DMS 273 treated with DMSO at 0.1 percent for 48 hours (cell line): ENCODE measurements around the gene OPHN1.
"Not testable (repeated sequence)": the region's sequence is repeated elsewhere in the genome, so short reads cannot be mapped to it uniquely, and the experiment has no call there.

Experiments
- DNase-seq: peaks from one replicate; lab custom pipeline; 2025; lab: John Stamatoyannopoulos, UW

OPHN1 gene

DNA sequence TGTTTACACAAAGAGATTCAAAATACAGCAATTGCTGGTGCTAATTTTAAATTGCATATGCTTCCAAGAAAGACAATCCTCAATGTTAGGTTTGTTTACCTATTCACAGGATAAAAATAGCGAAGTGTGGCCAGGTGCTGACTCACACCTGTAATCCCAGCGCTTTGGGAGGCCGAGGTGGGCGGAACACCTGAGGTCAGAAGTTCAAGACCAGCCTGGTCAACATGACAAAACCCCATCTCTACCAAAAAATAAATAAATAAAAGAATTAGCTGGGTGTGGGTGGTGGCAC, 77.7 kb downstream of the OPHN1 start:
- DNase-seq = no peak

DNA sequence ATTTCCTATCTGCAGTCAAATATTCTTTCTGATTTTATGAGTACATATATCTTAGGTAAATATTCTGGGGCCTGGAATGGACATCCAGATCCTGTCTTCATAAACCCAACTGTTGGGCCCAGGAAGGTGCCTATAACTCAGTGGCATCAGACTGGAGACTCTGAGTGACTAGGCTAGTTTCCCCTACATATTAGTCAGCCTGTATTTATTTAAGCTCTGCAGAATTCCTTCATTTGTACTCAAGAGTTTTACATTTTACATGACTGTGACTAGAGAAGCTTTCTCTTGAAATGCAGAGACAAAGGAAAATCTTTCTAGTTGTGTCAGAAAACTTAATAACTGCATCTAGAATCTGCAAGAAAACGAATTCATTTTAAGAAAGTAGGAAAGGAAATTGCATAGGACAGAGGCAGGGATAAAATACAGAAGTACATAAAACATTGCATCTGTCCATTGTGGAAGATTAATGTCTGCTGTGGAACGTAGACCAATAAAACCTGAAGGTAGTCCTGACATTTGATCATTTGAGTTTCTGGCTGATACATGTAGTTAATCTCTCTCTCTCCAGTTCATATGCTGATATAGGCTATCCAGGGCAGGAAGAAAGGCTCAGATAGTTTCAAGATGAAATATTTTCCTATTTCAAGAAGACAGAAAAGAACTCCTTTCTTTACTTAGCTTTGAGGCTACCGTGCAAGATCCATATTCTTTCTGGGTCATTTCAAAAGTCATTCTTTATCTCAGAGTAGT, 78.2 kb downstream of the OPHN1 start:
- no peak for DNase-seq

DNA sequence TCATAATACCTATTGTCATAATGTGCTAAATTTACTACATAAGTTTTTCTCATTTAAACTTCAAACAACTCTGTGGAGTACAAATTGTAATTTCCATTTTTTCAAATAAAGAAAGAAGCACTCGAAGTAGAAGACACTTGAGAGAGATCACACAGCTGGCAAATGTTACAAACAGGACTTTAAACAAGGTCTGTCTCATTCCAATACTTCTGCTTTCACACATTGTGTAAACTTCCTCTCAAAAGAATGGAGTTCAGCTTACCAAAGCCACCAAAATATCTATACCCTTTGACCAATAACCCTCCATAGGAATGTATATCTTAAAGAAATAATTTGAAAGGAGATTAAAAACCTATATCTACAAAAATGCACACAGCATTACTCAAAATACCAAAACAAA, 88.3 kb downstream of the OPHN1 start:
- no peak for DNase-seq

DNA sequence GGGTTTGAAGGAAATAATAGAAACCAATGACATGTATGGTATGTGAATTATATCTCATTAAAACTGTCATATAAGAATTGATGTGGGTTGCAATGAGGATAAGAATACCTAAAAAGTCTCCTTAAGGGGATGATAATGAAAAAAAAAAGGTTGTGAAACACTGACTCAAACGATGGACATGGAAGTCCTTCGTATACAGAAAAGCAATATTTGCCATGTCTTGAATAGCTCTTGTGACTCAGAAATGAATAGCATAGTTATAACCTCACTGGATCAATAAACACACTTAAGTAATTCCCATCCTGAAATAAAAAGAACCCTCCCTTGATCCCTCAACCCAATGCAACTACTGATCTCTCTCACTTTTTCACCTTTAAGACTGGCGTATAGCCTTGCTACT, 89.7 kb downstream of the OPHN1 start:
- no peak for DNase-seq

DNA sequence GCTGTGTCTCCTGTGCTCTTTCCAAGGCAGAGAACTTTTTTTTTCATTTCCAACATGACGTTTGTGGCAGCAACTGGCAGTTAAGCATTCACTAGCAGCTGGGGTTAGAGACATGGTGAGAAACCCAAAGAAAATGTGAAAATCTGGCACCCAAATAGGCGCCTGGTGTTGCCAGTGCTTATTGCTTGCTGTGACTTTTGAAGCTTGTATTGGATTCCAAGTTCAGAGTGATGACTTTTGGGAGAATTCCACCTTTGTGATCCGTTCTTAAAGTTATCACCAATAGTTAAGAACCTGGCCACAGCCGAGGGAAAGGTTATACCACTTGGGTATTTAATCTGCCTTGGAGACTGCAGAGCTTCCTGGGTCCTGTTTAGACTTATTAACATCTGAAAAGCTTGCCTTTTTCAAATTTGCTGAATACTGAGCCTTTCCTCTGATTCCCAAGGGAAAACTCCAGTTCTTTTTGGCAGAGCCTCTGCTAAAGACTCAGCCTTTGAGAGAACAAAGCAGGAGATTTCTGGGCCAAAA, 101.0 kb downstream of the OPHN1 start:
- no peak for DNase-seq

DNA sequence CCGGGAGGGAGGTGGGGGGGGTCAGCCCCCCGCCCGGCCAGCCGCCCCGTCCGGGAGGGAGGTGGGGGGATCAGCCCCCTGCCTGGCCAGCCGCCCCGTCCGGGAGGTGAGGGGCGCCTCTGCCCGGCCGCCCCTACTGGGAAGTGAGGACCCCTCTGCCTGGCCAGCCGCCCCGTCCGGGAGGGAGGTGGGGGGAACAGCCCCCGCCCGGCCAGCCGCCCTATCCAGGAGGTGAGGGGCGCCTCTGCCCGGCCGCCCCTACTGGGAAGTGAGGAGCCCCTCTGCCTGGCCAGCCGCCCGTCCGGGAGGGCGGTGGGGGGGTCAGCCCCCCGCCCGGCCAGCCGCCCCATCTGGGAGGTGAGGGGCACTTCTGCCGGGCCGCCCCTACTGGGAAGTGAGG, 106.5 kb downstream of the OPHN1 start:
- DNase-seq = not testable (repeated sequence)

DNA sequence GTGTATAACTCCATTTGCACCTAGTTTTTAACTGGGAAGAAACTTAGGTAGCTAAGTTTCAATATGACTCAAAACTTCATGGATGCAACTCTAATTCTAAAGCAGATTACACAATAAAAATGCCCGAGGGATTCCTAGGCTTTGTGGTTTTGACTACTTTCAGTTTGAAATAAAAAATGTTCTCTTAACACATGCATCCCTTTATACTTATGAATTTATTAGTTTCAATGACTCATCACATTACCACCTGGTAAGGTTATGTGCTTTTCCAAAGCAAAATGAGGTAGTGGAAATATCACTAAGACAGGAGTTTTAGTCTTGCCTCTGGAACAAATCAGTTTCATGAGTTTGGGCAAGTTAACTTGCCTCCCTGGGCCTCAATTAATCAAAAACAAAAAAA, 125.5 kb downstream of the OPHN1 start:
- no peak for DNase-seq

DNA sequence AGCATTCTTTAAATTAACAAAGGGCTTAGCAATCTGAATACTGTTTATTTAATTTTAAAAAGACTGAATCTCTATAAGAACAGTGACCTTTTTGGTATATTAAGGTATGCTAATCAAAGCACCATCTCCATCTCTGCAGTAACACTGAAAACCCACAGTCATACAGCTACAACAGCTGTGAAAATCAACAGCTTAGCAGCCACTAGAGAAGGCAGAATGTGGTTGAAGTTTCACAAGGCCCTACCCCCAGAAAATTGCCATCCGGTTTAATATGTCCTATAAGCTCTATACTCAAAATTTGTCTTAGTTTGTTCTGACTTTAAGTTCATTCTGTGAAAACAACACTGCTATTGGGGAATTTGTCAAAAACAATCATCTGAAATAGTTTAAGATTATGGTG, 128.7 kb downstream of the OPHN1 start:
- no peak for DNase-seq

DNA sequence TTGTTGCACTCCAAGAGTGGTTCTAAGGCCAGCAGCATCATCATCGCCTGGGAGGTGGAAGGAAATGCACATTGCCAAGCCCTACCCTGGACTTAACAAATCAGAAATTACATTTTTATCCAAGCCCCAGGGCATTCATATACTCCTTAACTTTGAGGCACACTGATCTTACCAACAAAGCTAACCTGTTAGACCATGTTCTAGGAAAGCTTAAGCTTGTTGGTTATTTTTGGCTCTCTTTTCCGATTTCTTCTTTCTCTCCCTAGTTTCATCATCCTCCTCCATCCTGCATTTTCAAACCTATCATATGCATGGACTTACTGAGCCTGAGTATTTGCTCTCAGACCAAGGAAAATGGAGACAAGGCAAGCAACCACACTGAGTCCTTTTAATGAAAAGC, 133.4 kb downstream of the OPHN1 start:
- no peak for DNase-seq

DNA sequence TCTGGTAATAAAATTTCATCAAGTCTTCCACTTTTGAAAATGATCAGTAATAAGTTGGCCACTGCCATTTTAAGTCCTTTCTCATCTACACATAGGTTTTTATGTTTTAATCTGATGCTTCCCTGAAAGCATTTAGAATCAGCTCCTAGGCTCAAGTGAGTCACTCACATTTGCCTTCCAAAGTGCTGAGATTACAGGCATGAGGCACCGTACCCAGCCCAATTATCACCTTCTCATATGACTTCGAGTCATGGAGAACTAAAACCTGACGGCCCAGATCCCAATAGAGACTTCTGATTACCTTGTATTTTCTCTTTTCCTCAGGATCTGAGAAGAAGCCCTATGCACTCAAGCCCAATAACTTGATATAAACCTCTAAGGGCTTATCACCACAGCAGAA, 140.8 kb downstream of the OPHN1 start:
- DNase-seq = no peak

DNA sequence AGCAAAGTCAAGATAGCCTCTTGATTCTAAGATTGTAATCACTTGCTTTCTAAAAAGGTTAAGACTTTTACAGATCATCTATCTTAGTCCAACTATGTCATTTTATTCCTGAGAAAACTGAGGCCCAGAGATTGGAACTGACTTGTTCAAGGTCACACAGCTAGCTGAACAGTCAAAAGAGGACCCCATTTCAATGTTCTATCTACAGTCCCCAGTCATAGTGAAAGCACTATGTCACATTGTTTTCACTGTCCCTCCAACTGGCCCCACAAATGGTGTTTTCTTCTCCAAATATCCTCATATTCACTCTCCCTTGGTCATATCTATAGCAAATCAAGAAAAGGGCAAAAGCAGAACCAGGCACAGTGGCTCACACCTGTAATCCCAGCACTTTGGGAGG, 145.2 kb downstream of the OPHN1 start:
- DNase-seq = no peak

DNA sequence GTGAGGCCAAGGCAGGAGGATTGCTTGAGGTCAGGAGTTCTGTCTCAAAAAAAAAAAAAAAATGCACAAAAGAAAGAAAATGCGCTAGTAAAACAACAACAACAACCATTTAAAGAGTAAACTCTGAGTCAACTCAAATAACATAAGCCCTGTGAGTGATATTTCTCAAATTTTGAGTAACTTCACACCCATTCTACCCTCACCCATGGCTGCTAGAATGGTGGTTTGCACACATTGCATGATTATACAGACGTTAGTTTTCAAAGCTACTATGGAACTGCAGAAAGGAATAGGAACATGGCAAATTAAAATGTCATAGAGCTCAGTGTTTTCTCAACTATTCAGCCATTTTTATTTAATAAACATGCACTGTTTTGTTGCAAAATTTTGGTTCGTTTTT, 145.9 kb downstream of the OPHN1 start:
- no peak for DNase-seq

DNA sequence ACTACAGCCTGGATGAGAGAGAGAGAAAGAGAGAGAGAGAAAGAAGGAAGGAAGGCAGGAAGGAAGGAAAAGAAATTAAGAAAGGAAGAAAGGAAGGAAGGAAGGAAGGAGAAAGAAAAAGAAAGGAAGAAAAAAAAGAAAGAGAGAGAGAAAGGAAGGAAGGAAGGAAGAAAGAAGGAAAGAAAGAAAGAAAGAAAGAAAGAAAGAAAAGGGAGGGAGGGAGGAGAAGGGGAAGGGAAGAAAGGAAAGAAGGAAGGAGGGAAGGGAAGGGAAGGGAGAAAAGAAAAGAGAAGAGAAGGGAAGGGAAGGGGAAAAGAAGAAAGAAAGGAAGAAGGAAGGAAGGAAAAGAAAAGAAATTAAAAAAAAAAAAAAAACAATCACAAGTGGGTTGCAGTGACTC, 146.3 kb downstream of the OPHN1 start:
- DNase-seq = no peak

DNA sequence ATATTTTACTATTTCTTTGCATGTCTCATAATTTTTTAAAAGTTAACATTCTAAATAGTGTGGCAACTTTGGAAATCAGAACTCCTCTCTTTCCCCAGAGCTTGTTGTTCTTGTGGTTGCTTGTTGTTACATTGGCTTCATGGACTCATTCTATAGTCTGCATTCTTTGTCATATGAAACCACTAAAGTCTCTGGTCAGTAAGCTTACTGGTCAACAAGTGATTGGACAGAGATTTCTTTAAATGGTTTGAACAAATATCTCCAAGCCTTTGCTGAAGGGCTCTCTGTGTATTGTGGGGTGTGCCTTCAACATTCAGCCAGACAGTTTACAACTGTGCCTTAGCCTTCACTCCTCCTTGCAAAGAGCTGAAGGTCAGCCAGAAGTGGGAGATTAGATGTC, 147.2 kb downstream of the OPHN1 start:
- DNase-seq = no peak

DNA sequence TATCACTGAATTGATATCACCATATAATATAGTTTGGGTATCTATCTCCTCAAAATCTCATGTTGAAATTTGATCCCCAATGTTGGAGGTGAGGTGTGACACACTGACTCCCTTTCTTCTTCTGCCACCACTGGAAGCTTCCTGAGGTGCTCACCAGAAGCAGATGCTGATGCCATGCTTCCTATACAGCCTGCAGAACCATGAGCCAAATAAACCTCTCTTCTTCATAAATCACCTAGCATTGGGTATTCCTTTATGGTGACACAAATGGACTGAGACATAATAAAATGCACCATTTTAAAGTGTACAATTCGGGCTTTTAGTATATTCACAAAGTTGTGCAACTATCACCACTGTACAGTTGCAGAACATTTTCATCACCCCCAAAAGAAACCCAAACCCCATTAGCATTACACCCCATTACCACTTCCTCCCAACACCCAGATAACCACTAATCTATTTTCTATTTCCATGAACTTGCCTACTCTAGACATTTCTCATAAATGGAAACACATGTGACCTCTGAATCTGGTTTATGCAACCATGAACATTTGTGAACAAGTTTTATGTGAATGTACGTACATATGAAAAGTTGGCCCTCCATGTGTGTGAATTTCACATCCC, 148.9 kb downstream of the OPHN1 start:
- DNase-seq = no peak

DNA sequence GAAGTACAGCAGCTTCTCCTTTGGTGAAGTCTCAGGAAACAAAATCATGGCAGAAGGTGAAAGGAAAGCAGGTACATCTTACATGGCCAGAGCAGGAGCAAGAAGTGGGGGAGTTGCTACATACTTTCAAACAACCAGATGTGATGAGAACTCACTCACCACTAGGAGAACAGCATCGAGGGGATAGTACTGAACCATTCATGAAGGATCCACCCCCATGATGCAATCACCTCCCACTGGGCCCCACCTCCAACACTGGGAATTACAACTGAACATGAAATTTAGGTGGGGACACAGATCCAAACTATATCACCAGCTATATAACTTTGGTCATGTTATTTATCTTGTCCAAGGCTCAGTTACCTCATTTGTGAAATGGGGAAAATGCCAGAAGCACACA, 159.4 kb downstream of the OPHN1 start:
- no peak for DNase-seq

DNA sequence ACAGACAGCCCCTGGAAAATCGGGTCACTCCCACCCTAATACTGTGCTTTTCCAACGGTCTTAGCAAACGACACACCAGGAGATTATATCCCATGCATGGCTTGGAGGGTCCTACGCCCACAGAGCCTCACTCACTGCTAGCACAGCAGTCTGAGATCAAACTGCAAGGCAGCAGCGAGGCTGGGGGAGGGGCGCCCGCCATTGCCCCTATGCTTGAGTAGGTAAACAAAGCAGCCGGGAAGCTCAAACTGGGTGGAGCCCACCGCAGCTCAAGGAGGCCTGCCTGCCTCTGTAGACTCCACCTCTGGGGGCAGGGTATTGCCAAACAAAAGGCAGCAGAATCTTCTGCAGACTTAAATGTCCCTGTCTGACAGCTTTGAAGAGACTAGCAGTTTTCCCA, 168.5 kb downstream of the OPHN1 start:
- DNase-seq = not testable (repeated sequence)

DNA sequence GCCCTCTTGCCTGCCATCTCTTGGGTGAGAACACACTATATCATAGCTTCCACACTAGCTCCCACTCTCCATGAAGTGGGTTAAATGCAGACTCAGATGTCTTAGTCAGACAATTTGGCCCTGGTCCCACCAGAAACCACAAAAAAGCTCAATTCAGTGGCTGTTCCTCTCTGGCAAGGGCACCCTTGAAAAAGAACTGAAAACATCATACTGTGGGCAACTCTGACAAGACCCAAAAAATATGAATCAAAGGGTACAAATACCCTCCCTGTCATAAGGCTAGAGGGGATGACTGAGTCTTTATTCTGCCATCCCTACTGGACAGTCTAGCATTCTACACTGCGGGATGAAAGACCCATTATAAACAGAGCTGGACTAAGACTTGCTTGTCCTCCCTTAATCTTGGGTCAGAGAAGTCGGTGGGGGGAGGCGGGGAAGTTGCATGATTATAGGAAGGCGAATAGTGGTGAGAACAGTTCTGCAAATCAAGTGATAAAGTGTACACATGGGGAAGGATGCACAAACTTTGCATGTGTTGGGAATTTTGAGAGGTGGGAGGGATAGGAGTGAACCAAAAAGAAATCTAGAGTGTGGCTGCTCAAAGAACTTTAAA, 172.1 kb downstream of the OPHN1 start:
- DNase-seq = no peak

DNA sequence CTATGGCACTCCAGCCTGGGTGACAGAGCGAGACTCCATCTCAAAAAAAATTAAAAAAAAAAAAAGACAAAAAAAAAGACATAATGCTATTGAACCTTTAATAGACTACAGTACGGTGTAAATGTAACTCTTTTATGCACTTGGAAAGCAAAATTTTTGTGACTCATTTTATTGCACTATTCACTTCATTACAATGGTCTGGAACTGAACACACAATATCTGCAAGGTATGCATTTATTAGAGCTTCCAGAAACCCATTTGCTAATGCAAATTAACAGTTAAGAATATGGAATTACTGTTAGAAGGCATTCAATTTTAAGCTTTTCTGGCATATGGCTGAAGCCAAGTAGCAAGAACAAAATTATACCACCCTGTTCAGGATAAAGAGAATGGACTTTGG, 176.3 kb downstream of the OPHN1 start:
- no peak for DNase-seq

DNA sequence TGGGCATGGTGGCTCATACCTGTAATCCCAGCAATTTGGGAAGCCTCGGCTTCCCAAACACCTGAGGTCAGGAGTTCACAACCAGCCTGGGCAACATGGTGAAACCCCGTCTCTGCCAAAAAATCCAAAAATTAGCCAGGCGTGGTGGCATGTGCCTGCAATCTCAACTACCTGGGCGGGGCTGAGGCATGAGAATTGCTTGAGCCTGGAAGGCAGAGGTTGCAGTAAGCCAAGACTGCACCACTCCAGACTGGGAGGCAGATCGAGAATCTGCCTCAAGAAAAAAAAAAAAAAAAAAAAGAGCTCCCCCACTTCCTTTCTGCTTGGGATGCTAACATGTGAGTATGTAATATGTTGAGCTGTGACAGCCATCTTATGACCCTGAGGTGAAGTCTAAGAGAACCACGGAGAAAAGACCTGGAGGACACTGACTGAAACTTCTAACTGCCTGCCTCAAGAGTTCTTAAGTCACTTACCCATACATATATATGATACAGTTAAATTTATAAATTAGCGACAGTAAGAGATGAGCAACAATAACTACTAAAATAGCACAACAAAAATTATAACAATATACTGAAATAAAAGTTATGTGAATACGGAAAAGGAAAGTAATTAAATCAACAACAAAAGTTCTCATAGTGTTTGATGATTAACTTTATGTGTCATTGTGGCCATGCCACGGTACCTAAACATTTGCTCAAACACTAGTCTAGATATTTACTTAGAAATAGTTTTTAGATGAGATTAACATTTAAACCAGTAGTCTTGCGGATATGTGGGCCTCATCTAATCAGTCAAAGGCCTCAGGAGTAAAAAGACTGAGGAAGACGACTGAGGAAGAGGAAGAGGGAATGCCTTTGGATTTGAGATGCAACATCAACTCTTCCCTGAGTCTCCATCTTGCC, 178.3 kb downstream of the OPHN1 start:
- DNase-seq = no peak

DNA sequence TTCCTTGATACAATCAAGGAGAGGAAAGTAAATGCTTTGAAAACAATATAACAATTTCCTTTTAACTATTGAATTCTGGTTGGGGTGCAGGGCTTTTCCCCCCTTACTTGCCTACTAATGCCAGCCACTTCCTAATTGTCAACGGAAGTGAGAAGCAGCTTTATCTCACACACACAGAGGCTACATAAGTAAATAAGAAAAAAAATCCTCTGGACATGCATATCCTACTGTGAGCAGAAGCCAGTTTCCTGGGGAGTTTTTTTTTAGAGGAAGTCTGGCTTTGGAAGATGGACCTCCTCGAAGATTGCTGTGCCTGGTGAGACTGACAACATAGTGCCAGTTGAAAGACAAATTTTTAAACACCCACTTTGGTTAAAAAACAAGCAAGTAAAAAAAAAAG, 180.6 kb downstream of the OPHN1 start:
- no peak for DNase-seq

DNA sequence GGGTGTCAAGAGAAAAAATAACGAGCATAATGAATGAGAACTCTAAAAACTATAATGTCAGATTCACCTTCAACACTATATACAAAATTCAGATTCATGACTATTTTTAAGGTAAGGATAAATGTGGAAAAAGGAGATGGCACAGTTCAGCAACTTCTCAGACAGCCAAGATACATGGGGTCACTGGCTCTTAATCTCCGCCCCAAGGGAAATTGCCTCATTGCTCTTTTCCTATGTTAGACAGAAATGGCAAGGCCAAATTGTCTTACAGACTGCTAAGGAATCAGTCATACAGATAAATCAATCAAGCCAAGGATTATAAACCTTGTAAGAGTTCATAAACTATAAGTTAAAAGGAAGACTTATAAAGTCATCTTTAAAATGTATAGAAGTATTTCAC, 183.4 kb downstream of the OPHN1 start:
- no peak for DNase-seq

DNA sequence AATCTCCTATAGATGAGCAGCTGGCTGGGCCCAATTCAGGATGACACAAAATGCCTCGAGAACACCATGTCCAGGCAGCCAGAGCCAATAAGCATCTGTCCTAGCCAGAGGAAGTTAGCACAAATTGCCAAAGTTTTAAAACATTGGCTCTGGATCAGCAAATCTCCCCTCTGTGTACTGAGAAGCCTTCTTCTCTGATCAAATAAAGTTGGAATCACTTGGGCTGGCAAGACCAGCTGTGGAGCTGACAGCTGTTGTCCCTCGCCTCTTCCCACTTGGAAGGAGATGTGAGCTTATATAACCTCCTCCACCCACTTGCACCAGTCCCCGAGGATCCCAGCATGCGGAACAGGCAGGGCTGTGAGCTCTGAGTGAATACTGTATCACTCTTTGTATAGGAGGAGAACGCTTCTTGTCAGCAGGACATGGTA, 183.9 kb downstream of the OPHN1 start:
- DNase-seq = no peak
